ENCODE results near the gene SARDH.

DNA sequence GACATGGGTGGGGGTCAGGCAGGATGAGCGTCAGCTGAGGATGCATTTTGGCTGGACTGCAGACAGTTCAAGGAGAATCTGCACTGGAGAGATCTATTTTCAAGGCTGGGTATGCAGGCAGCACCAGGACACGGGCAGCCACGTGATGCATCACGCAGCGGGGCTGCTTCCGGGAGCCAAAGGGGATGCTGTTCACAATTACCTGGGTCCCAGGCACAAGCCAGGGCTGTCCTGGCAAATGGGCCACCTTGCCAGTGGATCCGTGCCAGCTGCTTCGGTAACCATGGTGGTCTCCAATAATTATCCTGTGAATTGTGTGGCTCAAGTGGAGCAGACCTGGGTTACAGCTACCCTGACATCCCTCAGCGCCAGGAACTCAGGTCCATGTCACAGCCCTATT, 84.5 kb downstream of the SARDH start:
- TF ChIP-seq, protein P1, sequence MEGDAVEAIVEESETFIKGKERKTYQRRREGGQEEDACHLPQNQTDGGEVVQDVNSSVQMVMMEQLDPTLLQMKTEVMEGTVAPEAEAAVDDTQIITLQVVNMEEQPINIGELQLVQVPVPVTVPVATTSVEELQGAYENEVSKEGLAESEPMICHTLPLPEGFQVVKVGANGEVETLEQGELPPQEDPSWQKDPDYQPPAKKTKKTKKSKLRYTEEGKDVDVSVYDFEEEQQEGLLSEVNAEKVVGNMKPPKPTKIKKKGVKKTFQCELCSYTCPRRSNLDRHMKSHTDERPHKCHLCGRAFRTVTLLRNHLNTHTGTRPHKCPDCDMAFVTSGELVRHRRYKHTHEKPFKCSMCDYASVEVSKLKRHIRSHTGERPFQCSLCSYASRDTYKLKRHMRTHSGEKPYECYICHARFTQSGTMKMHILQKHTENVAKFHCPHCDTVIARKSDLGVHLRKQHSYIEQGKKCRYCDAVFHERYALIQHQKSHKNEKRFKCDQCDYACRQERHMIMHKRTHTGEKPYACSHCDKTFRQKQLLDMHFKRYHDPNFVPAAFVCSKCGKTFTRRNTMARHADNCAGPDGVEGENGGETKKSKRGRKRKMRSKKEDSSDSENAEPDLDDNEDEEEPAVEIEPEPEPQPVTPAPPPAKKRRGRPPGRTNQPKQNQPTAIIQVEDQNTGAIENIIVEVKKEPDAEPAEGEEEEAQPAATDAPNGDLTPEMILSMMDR (IDR thresholded peaks at IDR 0.05; ENCODE audit: low read length) = no peak
- TF ChIP-seq EZH2phosphoT487 (IDR thresholded peaks at IDR 0.05; ENCODE audit: low read length) = no peak
- TF ChIP-seq EZH2 (optimal IDR thresholded peaks at IDR 0.05; ENCODE audit: low read depth, low read length) = no peak
